Measurements from ENCODE around the gene IL17RC.

GRCh38 chr3:9906480-9906879 lies 10.4 kb upstream of the IL17RC start:
- TF ChIP-seq CTCF (conservative IDR thresholded peaks at IDR 0.05 in 1 of 2, IDR thresholded peaks at IDR 0.05 in 1 of 2; ENCODE audit: low read depth in 1 of 2, low read length in 2 of 2) (no peak), EZH2 (IDR thresholded peaks at IDR 0.05; ENCODE audit: low read length, missing control alignments) (no peak)
